GM21360 (cell line): Measurements from ENCODE around the gene DNAAF5.
"Not testable (repeated sequence)": the region's sequence is repeated elsewhere in the genome, so short reads cannot be mapped to it uniquely, and the experiment has no call there.

Experiments used
- ATAC-seq: cut with Tn5 transposase; IDR thresholded peaks from one replicate; pipeline ENCODE4 v1.9.1; 2021; ENCODE audit warnings: mild to moderate bottlenecking, moderate library complexity; ENCODE audit not compliant: unreplicated experiment

The DNAAF5 gene

DNA sequence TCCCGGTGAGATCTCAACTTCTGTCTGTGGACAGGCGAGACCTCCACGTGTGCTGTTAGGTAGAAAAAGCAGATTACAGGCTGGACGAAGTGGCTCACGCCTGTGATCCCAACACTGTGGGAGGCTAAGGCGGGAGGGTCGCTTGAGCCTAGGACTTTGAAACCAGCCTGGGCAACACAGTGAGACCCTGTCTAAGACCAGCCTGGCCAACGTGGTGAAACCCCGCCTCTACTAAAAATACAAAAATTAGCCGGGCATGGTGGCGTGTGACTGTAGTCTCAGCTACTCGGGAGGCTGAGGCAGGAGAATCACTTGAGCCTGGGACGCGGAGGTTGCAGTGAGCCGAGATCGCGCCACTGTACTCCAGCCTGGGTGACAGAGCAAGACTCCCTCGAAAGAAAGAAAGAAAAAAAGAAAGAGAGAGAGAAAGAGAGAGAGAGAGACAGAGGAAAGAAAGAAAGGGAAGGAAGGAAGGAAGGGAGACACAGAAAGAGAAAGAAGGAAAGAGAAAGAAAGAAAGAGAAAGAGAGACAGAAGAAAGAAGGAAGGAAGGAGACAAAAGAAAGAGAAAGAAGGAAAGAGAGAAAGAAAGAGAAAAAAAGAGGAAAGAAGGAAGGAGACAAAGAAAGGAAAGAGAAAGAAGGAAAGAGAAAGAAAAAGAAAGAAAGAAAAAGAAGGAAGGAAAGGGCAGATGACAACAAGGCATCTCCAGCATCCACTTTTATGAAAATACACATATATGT, 76.2 kb downstream of the DNAAF5 start:
- no peak for ATAC-seq

DNA sequence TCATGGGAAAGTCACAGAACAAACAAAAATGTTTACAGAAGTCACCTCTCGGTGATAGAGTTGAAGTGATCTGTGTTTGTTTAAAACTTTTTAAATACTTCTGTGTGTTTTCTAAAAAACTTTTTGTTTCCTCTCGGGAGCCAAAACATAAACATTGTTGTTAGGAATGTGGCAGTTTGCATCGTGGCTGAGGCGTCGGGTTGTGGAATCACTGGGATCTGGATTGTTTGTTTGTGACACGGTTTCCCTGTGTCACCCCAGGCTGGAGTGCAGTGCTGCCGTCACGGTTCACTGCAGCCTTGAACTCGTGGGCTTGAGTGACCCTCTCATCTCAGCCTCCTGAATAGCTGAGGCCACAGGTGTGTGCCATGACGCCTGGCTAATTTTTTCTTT, 76.7 kb downstream of the DNAAF5 start:
- ATAC-seq = no peak

DNA sequence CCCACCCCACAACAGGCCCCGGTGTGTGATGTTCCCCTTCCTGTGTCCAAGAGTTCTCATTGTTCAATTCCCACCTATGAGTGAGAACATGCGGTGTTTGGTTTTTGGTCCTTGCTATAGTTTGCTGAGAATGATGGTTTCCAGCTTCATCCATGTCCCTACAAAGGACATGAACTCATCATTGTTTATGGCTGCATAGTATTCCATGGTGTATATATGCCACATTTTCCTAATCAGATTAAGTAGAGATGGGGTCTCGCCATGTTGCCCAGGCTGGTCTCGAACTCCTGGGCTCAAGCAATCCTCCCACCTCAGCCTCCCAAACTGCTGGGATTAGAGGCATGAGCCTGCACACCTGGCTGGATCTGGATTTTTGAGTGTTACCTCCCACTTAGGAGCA, 77.3 kb downstream of the DNAAF5 start:
- not testable (repeated sequence) for ATAC-seq

DNA sequence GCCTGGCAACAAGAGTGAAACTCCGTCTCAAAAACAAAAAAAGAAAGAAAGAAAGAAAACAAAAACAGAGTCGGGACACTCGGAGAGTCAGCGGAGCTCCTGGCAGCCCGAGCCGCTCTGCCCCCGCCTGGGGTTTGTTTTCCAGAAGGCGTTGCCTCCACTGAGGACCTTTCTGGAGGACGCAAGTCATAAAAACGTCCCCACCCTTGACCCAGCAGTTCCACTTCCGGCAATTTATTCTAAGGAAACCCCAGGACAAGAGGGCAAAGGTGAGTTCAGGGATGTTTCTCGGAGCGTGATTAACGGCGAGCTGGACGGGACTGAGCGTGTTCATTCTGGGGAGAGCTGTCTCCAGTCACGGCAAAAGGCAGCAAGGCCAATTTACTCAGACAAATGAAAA, 78.8 kb downstream of the DNAAF5 start:
- ATAC-seq = no peak

DNA sequence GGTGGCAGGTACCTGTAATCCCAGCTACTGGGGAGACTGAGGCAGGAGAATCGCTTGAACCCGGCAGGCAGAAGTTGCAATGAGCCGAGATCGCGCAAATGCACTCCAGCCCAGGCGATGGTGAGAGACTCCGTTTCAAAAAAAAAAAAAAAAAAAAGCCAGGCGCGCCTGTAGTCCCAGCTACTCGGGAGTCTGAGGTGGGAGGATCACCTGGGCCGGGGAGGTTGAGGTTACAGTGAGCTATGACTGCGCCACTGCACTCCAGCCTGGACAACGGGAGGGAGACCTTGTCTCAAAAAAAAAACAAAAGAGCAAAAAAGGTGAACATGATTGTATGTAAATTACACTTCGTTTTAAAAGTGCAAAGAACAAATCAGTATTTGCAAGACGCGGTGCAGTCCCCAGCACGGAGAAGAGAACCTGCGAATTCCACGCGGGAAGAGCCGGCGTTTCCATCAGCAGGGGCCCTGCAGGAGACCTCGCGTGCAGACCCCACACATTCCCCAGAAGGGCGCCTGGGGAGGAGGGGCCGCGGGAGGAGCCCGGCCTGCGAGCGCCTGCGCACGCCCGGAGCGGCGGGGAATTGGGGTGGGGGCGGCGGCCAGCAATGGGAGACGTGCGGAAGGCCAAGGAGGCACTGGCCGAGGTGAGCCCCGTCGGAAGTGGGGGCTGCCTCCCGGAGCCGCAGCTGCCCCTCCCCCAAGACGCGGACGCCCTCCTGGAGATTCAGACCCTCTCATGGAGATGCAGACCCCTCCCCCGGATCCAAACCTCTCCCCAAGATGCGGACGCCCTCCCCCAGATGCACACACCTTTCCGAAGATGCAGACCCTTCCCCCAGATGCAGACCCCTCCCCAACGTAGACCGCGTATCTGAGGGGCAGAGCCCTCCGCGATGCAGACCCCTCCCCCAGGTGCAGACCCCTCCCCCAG, 89.1 kb downstream of the DNAAF5 start:
- no peak for ATAC-seq

DNA sequence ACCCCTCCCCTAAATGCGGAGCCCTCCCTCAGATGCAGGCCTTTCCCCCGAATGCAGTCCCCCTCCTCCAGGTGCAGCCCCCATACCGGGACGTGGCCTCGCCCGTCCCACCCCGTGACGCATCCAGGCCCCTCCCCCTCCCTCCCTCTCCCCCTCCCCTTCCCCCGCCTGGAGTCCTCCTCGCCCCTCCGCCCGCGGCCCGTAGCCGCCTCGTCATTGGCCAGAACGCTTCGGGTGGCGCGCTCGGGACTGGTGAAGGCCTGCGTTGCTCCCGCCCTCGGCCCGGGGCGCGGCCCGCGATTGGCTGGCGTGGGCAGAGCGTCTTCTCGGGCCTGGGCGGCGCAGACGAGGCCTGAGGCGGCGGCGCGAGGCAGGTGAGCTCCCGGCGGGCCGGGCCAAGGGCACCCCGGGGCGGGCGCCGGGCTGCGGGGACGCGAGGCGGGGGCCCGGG, 89.8 kb downstream of the DNAAF5 start:
- peak; percentile 83 for ATAC-seq

DNA sequence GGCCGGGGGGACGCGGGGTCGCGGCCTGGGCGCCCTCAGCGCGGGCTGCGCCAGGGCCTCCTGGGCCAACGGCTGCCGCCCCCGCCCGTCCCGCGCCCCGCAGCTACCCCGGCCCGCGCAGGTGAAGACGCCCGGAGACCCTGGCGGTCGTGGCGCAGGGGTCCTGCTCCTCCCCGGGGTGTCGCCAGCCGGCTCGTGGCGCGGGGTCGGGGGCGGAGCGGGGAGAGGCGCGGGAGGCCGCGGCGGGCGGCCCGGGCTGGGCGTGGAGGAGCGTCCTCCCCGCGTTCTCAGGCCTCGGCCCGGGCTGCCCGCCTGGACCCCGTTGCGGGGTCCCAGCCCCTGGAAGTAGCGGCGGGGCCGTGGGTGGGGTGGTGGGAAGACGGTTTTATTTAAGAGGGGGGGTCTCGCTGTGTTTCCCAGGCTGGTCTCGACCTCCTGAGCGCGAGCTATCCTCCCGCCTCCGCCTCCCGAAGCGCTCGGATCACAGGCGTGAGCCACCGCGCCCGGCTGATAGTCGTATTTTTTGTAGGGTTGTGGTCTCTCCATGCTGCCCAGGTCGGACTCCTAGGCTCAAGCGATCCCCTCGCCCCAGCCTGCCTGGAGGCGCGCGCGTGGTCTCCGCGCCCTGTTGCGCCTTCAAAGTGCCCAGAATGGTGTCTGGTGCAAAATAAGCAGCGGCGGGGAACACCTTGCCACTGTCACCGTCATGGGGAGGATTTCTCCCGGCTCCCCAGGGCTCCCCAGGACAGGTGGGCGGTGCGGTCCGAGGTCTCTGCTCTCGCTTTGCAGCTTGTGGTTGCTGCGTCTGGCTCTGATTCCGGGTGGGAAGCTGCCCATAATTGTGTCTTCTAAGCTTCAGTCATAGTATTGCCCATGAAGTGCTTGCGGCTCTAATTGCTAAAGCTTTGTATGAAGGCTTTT, 90.5 kb downstream of the DNAAF5 start:
- peak; percentile 20 for ATAC-seq

DNA sequence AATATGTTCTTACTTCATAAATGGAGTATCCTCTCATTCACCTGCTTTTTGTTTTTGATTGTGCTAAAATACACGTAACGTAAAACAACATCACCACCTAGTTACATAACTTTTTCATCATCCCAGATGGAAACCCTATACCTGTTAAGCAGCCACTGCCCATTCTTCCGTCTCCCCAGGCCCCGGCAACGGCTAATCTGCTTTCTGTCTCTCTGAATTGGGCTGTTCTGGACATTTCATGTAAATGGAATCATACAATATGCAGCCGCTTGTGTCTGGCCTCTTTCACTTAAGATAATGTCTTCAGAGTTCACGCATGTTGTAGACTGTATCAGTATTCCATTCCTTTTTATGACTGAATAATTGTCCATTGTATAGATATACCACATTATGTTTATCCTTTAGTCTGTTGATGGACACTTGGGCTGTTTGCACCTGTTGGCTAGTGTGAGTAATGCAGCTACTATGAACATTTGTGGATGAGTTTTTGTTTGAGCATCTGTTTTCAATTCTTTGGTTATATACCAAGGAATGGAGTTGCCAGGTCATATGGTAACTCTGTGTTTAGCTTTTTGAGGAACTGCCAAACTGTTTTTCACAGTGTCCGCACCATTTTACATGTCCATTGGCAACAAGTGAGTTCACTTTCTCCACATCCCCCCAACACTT, 91.7 kb downstream of the DNAAF5 start:
- no peak for ATAC-seq

DNA sequence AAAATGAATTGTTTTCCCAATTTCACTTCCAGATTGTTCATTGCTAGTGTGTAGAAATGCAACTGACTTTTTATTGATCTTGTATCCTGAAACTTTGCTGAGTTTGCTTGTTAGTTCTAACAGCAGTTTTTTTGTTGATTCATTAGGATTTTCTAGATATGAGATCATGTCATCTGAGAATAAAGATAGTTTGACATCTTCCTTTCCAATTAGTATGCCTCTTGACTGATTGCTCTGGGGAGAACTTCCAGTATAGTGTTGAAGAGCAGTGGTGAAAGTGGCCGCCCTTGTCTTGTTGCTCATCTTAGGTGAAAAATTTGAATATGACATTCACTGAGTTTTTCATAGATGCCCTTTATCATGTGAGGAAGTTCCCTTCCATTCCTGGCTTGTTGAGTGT, 93.8 kb downstream of the DNAAF5 start:
- ATAC-seq = no peak

DNA sequence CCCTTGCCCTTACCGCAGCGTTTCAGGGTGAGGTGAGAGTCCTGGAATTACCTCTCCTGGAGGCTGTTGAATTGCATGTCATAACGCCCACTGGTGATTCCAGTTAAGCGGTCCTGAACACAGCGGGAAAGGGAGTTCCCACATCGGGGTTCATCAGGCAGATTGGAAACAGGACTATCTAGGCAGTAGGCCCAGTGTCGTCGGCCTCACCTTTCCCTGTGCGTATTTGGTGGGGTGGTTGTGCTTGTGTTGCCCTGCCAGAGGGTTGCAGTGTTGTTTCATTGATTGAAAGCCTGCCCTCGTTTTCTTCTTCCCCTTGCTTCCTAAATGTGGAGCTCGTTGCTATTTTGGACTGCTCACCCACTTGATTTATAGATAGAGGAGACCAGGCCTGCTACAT, 95.2 kb downstream of the DNAAF5 start:
- no peak for ATAC-seq

DNA sequence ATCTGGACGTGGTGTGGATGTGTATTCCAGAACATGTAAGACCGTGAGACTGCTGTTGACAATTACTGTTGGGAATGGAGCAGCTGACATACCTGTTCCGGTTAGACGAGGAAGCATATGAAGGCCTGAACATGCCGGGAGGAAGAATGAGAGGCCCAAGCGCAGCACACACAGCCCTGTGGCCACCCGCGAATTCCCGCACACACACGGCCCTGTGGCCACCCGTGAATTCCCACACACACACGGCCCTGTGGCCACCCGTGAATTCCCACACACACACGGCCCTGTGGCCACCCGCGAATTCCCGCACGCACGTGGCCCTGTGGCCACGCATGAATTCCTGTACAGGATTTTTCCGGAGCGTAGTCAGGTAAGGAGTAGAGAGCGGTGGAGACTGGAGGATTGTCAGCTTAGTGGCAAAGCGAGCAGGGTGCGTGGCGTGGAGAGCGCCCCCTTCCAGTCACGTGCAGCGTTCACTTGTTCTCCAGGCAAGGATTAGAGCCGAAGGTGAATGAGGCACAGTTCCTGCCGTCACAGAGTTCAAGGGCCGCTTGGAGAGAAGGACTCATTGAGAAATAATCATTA, 96.3 kb downstream of the DNAAF5 start:
- ATAC-seq = no peak

DNA sequence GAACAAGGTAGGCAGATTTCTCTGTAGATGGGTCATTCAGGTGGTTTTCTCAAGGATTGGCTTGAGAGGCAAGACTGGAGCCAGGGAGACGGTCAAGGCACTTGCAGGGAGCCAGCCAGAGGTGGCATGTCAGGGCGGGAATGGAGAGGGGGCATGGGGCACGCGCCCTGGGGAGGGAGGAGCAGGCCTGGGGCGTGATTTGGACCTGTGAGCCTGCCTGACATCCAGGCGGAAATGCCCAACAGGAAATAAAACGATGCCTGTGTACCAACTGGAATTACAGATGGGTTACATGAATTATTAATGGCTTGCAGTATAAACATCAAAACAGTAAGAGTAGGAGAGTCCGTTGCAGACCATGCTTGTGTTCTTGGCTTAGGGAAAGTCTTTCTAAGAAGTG, 97.2 kb downstream of the DNAAF5 start:
- ATAC-seq = no peak

DNA sequence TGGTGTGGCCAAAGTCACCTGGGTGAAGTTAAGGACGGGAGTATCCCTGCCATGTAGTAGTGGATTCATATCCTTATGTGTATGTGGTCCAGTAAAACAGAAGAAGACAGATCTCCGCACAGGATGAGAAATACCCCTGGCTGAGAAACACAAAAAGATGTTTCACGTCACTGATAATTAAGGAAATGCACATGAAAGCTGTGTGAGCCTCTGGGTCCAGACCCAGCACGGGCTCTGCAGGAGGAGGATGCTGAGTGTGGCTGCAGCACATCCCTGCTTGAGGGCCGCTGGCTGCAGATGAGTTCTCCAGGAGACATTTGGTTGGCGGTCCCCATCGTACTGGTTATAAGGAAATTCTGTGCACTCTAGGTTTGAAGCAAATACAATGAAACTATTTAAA, 97.6 kb downstream of the DNAAF5 start:
- ATAC-seq = no peak

DNA sequence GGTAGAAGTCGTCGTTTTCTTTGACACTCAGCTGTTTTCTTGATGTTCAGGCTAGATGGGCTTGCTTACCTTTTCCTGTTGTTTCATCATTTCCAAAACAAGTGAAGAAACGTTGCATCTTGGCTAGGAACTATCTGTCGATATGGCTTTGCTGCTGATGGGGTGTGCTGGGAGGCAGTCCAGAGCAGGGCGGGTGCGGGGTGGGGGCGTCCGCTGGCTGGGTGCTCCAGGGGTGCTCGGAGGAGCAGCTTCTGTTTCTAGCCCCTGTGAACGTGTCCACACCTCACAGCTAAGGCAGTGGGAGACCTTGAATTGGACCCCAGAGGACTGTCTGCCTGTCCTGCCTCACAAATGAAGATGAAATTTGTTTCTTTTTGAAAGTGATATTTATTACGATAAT, 98.2 kb downstream of the DNAAF5 start:
- no peak for ATAC-seq

DNA sequence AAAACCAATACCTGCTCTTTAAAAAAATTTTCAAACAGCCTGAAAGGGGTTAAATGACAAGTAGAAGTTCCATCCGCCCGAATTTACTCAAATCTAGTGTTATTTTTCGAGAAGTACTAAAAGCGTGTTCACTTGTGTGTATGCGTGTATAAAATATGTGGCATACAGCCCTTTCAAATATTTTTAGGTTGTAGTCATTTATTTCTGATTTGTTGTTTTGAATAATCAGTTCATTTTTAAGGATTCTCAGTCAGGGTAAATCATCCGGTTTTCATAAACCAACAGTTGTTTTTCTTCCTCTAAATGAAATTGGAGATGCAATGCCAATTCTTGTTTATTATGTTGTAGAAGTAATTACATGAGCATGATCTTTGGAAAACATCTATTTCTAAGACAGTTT, 98.9 kb downstream of the DNAAF5 start:
- ATAC-seq = no peak

DNA sequence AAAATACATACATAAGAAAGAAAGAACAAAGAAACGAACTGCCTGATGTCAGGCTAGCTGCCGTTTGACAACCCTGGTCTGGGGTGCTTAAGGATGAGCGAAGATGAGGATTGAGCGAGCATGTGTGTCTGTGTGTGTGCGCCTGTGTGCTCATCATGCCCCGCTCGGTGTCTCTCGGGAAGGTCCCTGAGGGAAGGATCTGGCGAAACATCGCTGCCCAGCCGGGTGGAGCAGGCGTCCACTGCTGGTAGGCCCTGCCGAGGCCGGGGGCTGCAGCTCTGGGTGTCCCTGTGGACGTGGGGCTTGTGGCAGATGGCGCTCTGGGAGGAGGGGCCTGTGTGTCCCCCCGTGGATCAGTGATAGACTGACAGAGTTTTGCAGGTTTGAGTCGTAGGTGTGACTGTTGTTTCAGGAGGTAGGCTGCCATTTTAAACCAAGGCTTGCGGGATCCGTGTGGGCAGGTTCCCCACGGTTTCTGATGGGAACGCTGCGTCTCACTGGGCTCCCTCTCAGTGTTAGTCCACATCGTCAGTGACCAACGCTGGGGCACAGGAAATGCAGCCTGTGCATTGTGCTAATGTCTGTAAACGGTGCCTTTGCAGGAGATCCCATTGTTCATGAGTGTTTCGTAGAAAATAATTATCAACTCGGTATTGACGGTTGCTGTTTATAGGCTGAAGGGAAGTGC, 99.9 kb downstream of the DNAAF5 start:
- ATAC-seq = no peak

DNA sequence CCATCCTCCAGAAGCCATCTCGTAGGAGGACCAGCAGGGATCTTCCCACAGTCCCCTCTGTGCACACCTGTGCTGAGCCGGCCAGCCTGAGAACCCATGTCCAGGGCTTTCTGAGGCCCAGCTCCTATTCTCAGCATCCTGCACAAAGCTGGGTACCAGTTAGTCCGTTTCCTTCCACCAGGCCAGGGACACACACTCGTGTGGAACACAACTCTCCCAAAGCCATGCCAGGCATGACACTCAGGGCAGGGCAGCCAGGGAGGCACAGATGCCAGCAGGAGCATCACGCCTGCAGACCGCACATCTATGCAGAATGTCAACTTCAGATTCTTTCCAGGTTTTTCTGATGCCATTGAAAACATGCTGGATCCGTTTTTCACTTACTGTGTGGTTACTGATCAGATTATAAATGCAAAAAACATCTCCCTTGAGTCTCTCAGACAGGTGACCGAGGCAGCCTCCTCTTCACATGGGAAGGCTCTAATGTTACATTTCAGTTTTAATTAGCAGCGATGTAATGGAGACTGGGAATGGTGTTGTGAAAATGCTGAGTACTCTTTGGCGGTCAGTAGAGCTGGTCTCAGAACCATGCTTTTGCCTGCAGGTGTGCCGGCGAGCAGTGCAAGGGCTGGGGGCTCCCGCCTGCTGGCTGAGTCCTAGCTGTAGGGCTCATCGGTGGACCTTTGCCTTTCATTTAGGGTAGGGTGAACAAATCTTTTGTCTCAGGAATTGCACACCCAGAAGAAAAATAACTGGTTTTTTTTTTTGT, 102.5 kb downstream of the DNAAF5 start:
- ATAC-seq = no peak

DNA sequence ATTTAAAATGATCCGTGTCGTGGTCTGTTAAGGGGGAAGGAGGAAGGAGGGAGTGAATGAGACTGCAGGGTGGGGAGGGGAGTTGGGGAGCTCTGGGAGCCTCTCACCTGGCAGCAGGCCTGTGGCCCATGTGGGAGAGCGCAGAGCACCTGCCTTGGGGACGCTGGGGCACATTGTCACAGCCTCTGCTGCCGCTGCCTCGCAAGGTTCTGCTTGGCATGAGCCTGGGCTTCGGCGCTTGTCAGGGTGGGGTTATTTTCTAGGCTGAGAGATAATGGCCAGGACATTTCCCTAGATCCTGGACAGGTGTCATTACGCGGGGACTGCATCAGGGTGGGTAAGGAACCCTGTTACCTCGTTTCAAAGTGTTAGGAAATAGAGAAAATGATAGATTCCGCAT, 103.6 kb downstream of the DNAAF5 start:
- no peak for ATAC-seq
